SK-N-SH treated with all-trans-retinoic acid at 6 μM for 48 hours (cell line): ENCODE results near the gene CACNB2.

Experiments used
- ATAC-seq: fragments of 200-7000 bp; cut with Tn5 transposase; 3 replicates; pipeline ENCODE4 v1.9.1; 2020; ENCODE audit warnings: mild to moderate bottlenecking, moderate library complexity
- ARNTL ChIP-seq: fragments of 450-650 bp; formaldehyde crosslinking; IDR thresholded peaks from 2 replicates; pipeline ENCODE4 v1.5.0; 2020; ENCODE audit warnings: low read depth, mild to moderate bottlenecking, moderate library complexity, borderline replicate concordance
- BACH2 ChIP-seq: fragments of 250-450 bp; sonication (Bioruptor Pico); IDR thresholded peaks from 2 replicates; pipeline ENCODE4 v1.9.0; 2021; ENCODE audit warnings: mild to moderate bottlenecking, borderline replicate concordance
- CSDC2 ChIP-seq: fragments of 250-450 bp; sonication (Bioruptor Pico); IDR thresholded peaks from 2 replicates; pipeline ENCODE4 v1.5.0; 2020; ENCODE audit warnings: mild to moderate bottlenecking, moderate library complexity
- CSRNP3 ChIP-seq: fragments of 250-450 bp; sonication (Bioruptor Pico); IDR thresholded peaks from 2 replicates; pipeline ENCODE4 v1.5.1; 2021; ENCODE audit warnings: mild to moderate bottlenecking, moderate library complexity
- ESRRG ChIP-seq: fragments of 250-450 bp; sonication (Bioruptor Pico); IDR thresholded peaks from 2 replicates; pipeline ENCODE4 v1.6.1; 2021; ENCODE audit warnings: mild to moderate bottlenecking
- ISL1 ChIP-seq: fragments of 250-450 bp; sonication (Bioruptor Pico); IDR thresholded peaks from 2 replicates; pipeline ENCODE4 v2.1.2; 2022; ENCODE audit warnings: mild to moderate bottlenecking, moderate library complexity
- OSR1 ChIP-seq: fragments of 250-450 bp; sonication (Bioruptor Pico); IDR thresholded peaks from 2 replicates; pipeline ENCODE4 v1.8.0; 2022; ENCODE audit warnings: moderate library complexity, mild to moderate bottlenecking, inconsistent platforms
- PPARA ChIP-seq: fragments of 250-450 bp; sonication (Bioruptor Pico); IDR thresholded peaks from 2 replicates; pipeline ENCODE4 v1.5.0; 2020; ENCODE audit warnings: mild to moderate bottlenecking, borderline replicate concordance
- RARB ChIP-seq: fragments of 250-450 bp; sonication (Bioruptor Pico); IDR thresholded peaks from 2 replicates; pipeline ENCODE4 v1.8.0; 2021; ENCODE audit warnings: mild to moderate bottlenecking, moderate library complexity
- SNAI2 ChIP-seq: fragments of 250-450 bp; sonication (Bioruptor Pico); IDR thresholded peaks from 2 replicates; pipeline ENCODE4 v1.5.0; 2020; ENCODE audit warnings: mild to moderate bottlenecking, moderate library complexity
- TCF4 ChIP-seq: fragments of 250-450 bp; sonication (Bioruptor Pico); IDR thresholded peaks from 2 replicates; pipeline ENCODE4 v1.8.0; 2021; ENCODE audit warnings: mild to moderate bottlenecking, moderate library complexity, borderline replicate concordance
- TOX ChIP-seq: fragments of 250-450 bp; sonication (Bioruptor Pico); IDR thresholded peaks from 2 replicates; pipeline ENCODE4 v1.8.0; 2021; ENCODE audit warnings: mild to moderate bottlenecking, moderate library complexity, borderline replicate concordance
- ZC3H10 ChIP-seq: fragments of 250-450 bp; sonication (Bioruptor Pico); IDR thresholded peaks from 2 replicates; pipeline ENCODE4 v1.5.1; 2021; ENCODE audit warnings: mild to moderate bottlenecking, moderate library complexity
- ZFP3 ChIP-seq: fragments of 250-450 bp; sonication (Bioruptor Pico); IDR thresholded peaks from 2 replicates; pipeline ENCODE4 v1.5.0; 2020; ENCODE audit warnings: mild to moderate bottlenecking, moderate library complexity
- ZFP30 ChIP-seq: fragments of 450-650 bp; formaldehyde crosslinking; IDR thresholded peaks from 2 replicates; pipeline ENCODE4 v1.5.0; 2022; ENCODE audit warnings: mild to moderate bottlenecking, moderate library complexity
- ZNF565 ChIP-seq: fragments of 450-650 bp; formaldehyde crosslinking; conservative IDR thresholded peaks from 2 replicates; pipeline ENCODE4 v1.5.0; 2020; ENCODE audit warnings: low read depth, mild to moderate bottlenecking, moderate library complexity
- ZNF70 ChIP-seq: fragments of 450-650 bp; formaldehyde crosslinking; IDR thresholded peaks from 2 replicates; pipeline ENCODE4 v1.5.0; 2020; ENCODE audit warnings: mild to moderate bottlenecking, moderate library complexity
- TF ChIP-seq, protein P1 (sequence below): fragments of 250-450 bp; sonication (Bioruptor Pico); IDR thresholded peaks from 2 replicates; pipeline ENCODE4 v1.5.1; 2020; ENCODE audit warnings: low read depth, mild to moderate bottlenecking, moderate library complexity
- TF ChIP-seq, protein P2 (sequence below): fragments of 250-450 bp; sonication (Bioruptor Pico); IDR thresholded peaks from 2 replicates; pipeline ENCODE4 v1.5.0; 2020; ENCODE audit warnings: mild to moderate bottlenecking, moderate library complexity
- TF ChIP-seq, protein P3 (sequence below): fragments of 250-450 bp; sonication (Bioruptor Pico); IDR thresholded peaks from 2 replicates; pipeline ENCODE4 v1.8.0; 2020; ENCODE audit warnings: mild to moderate bottlenecking, moderate library complexity, borderline replicate concordance

The CACNB2 gene

DNA sequence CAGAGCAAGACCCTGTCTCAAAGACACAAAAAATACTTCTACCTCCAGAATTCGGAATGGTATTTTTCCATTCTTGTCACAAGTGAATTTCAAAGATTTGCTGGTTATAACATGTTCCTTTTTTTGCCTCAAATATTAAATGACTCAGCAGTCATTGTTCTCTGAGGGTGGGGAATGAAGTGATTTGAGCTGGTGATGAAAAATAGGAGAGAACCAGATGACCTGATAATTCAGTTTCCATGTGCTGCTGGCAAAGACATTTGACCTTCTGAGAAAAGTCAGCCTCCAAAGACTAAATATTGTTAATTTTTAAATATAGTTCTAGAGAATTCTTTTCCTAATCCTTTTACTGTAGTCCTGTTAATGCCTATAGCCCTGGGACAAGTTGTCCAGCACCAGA is 78.9 kb downstream of the CACNB2 start (continued):
- TF ChIP-seq, protein P1, sequence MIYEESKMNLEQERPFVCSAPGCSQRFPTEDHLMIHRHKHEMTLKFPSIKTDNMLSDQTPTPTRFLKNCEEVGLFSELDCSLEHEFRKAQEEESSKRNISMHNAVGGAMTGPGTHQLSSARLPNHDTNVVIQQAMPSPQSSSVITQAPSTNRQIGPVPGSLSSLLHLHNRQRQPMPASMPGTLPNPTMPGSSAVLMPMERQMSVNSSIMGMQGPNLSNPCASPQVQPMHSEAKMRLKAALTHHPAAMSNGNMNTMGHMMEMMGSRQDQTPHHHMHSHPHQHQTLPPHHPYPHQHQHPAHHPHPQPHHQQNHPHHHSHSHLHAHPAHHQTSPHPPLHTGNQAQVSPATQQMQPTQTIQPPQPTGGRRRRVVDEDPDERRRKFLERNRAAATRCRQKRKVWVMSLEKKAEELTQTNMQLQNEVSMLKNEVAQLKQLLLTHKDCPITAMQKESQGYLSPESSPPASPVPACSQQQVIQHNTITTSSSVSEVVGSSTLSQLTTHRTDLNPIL (CRISPR knock-in tag) = no peak
- TF ChIP-seq ZC3H10 (CRISPR knock-in tag) (no peak), OSR1 (CRISPR knock-in tag) (no peak), RARB (CRISPR knock-in tag) (no peak)
- TF ChIP-seq, all 23 proteins: peak for 0

DNA sequence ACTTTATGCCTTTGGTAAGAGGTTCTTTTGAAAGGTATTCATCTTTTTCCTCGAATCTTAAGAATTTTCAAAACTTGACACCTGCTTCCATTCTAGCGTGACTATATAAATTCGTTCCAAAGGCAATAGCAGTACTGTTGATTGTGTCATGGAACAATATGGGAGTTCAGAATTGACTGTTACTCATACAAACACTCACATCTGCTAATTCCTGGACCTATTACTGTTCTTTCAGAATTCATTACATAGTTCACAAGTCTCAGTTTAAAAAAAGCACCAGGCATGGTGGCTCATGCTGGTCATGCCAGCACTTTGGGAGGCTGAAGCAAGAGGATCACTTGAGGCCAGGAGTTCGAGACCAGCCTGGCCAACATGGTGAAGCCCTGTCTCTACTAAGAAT is 80.9 kb downstream of the CACNB2 start:
- no peak for TF ChIP-seq ZNF565 (CRISPR knock-in tag)
- no peak for ATAC-seq

- ATAC-seq = no peak
- TF ChIP-seq CSDC2 (CRISPR knock-in tag) = no peak
- TF ChIP-seq, protein P1 (CRISPR knock-in tag) = no peak
- TF ChIP-seq ZC3H10 (CRISPR knock-in tag) = no peak
- TF ChIP-seq ZNF565 (CRISPR knock-in tag) = no peak
- no peak for TF ChIP-seq TCF4
- TF ChIP-seq ZFP3 (CRISPR knock-in tag) = no peak
- TF ChIP-seq ARNTL (CRISPR knock-in tag) = no peak
- no peak for TF ChIP-seq ESRRG (CRISPR knock-in tag)
- TF ChIP-seq ZFP30 (CRISPR knock-in tag) = no peak
- no peak for TF ChIP-seq ISL1
- TF ChIP-seq, protein P2, sequence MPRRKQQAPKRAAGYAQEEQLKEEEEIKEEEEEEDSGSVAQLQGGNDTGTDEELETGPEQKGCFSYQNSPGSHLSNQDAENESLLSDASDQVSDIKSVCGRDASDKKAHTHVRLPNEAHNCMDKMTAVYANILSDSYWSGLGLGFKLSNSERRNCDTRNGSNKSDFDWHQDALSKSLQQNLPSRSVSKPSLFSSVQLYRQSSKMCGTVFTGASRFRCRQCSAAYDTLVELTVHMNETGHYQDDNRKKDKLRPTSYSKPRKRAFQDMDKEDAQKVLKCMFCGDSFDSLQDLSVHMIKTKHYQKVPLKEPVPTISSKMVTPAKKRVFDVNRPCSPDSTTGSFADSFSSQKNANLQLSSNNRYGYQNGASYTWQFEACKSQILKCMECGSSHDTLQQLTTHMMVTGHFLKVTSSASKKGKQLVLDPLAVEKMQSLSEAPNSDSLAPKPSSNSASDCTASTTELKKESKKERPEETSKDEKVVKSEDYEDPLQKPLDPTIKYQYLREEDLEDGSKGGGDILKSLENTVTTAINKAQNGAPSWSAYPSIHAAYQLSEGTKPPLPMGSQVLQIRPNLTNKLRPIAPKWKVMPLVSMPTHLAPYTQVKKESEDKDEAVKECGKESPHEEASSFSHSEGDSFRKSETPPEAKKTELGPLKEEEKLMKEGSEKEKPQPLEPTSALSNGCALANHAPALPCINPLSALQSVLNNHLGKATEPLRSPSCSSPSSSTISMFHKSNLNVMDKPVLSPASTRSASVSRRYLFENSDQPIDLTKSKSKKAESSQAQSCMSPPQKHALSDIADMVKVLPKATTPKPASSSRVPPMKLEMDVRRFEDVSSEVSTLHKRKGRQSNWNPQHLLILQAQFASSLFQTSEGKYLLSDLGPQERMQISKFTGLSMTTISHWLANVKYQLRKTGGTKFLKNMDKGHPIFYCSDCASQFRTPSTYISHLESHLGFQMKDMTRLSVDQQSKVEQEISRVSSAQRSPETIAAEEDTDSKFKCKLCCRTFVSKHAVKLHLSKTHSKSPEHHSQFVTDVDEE (CRISPR knock-in tag) = no peak
- TF ChIP-seq BACH2 (CRISPR knock-in tag) = no peak
Observed at GRCh38 chr10:18221882-18222281, 81.7 kb downstream of the CACNB2 start.

DNA sequence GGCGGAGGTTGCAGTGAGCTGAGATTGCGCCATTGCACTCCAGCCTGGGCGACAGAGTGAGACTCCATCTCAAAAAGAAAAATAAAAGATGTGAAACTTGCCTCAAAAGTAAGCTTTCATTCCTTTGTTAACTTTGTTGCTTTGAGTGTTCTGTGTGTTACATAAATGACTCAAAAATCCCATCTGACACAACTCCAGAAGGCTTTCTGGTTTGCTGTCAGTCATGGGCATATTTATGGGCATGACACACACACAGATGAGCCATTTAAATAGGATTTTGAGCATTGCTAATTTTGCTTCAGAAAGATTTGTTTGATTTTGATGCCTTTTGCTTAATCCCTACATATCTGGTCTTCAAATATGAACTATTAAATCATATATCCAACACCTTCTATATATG is 82.6 kb downstream of the CACNB2 start:
- ATAC-seq = no peak
- no peak for TF ChIP-seq TCF4
- TF ChIP-seq OSR1 (CRISPR knock-in tag) = no peak
- TF ChIP-seq ZNF565 (CRISPR knock-in tag) = no peak
- no peak for TF ChIP-seq TOX (CRISPR knock-in tag)
- TF ChIP-seq, protein P3, sequence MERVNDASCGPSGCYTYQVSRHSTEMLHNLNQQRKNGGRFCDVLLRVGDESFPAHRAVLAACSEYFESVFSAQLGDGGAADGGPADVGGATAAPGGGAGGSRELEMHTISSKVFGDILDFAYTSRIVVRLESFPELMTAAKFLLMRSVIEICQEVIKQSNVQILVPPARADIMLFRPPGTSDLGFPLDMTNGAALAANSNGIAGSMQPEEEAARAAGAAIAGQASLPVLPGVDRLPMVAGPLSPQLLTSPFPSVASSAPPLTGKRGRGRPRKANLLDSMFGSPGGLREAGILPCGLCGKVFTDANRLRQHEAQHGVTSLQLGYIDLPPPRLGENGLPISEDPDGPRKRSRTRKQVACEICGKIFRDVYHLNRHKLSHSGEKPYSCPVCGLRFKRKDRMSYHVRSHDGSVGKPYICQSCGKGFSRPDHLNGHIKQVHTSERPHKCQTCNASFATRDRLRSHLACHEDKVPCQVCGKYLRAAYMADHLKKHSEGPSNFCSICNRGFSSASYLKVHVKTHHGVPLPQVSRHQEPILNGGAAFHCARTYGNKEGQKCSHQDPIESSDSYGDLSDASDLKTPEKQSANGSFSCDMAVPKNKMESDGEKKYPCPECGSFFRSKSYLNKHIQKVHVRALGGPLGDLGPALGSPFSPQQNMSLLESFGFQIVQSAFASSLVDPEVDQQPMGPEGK = no peak
- no peak for TF ChIP-seq ARNTL (CRISPR knock-in tag)
- TF ChIP-seq PPARA = no peak
- TF ChIP-seq ZFP30 (CRISPR knock-in tag) = no peak
- TF ChIP-seq, protein P1 (CRISPR knock-in tag) = no peak
- TF ChIP-seq CSRNP3 (CRISPR knock-in tag) = no peak
- no peak for TF ChIP-seq ZNF70 (CRISPR knock-in tag)
- no peak for TF ChIP-seq BACH2 (CRISPR knock-in tag)
- no peak for TF ChIP-seq SNAI2 (CRISPR knock-in tag)
- TF ChIP-seq, protein P2 (CRISPR knock-in tag) = no peak
- TF ChIP-seq RARB (CRISPR knock-in tag) = no peak
- no peak for TF ChIP-seq ZC3H10 (CRISPR knock-in tag)
